GM08714 (cell line): ENCODE results near the gene C19orf33.

Experiments used
- H3K4me3 ChIP-seq: fragments of 200-500 bp; sonication (Bioruptor generic); 2 replicates; pipeline ENCODE4 v1.5.1; 2014; ENCODE audit warnings: mild to moderate bottlenecking, low read length, inconsistent platforms
- ZNF274 ChIP-seq: IDR thresholded peaks from 2 replicates; pipeline ENCODE4 v1.6.1; 2012; ENCODE audit warnings: mild to moderate bottlenecking, low read depth, low read length

C19orf33 gene

DNA sequence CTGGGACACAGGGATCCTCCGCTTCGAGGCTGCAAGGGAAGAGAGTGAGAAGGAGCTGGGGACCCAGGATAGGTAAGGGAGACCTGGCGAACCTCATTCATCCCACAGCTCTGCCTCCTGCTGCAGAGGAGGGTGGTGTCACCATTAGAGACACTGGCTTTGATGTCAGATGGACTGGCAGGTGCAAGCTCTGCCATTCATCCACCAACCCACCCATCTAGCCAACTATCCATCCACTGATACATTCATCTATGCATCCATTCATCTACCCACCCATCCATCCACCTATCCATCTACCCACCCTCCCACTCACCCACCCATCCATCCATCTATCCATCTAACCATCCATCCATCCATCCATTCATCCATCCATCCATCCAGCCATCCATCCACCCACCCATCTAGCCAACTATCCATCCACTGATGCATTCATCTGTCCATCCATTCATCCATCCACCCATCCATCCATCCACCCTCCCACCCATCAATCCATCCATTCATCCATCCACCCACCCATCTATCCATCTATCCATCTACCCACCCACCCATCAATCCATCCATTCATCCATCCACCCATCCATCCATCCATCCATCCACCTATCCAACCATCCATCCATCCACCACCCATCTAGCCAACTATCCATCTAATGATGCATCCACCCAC is 5.7 kb downstream of the C19orf33 start:
- TF ChIP-seq ZNF274: no peak
- no peak overlapping the region for H3K4me3 ChIP-seq

DNA sequence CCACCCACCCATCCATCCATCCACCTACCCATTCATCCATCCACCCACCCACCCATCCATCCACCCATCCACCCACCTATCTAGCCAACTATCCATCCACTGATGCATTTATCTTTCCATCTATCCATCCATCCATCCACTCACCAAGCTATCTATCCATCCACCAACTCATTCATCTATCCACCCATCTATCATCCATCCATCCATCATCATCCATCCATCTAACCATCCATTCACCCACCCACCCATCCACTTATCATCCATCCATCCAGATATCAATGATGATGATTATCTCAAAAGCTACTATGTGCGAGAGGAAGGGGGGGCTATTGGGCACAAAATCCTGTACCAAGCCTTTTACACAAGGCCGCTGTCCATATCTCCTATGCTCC is 6.2 kb downstream of the C19orf33 start:
- no peak for TF ChIP-seq ZNF274
- H3K4me3 ChIP-seq: no peak overlapping the region

DNA sequence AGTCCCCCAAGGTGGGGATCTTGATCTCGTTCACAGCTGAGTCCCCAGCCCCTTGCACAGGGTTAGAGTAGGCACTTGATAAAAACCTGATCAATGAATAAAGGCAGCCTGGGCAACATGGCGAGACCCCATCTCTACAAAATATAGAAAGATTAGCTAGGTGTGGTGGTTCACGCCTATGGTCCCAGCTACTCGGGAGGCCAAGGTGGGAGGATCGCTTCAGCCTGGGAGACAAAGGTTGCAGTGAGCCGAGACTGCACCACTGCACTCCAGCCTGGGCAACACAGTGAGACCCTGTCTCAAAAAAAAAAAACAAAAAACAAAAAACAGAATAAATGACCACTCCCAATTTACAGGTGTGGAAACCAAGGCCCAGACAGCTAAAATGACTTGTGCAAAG is 6.9 kb downstream of the C19orf33 start:
- TF ChIP-seq ZNF274: no peak
- H3K4me3 ChIP-seq: no peak overlapping the region

DNA sequence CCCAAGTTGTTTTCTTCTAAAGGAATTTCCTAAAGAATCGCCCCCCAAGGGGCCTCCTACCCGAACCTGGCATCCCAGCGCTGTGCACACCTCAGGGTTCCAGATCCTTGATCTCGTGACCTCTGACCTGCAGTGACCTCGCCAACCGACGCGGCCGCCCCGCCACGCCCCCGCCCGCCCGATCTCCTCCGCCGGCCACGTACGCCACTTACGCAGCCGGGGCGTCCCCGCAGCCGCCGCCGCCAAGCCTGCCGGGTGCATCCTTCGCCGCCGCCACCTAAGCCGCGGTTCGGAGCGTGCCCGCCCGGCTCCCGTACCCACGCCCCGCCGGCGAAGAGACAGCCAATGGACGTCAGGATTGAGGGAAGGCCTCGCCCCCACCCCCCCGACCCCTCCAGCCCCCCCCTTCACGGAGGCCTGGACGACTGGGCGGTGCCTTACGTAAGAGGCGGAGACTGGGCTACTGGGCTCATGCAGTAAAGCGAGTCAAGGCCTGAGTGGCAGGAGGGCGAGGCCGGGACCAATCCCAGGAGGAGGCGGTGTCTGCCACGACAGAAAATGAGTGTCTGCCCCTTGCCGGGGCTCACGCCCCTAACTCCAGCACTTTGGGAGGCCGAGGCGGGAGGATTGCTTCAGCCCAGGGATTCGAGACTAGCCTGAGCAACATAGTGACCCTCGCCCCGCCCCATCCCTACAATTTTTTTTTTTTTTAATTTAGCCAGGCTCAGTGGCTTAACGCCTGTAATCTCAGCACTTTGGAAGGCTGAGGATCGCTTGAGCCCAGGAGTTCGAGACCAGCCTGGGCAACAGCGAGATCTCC is 11.8 kb downstream of the C19orf33 start, which contains the start of gene YIF1B:
Gene YIF1B, minus strand, starts transcription at position 291 of the 820 bp plus-strand sequence. Its CDS starts 30 bp downstream, at position 261.
- no peak for TF ChIP-seq ZNF274
- peak within 1 kb of the TSS; percentile 97 for H3K4me3 ChIP-seq

DNA sequence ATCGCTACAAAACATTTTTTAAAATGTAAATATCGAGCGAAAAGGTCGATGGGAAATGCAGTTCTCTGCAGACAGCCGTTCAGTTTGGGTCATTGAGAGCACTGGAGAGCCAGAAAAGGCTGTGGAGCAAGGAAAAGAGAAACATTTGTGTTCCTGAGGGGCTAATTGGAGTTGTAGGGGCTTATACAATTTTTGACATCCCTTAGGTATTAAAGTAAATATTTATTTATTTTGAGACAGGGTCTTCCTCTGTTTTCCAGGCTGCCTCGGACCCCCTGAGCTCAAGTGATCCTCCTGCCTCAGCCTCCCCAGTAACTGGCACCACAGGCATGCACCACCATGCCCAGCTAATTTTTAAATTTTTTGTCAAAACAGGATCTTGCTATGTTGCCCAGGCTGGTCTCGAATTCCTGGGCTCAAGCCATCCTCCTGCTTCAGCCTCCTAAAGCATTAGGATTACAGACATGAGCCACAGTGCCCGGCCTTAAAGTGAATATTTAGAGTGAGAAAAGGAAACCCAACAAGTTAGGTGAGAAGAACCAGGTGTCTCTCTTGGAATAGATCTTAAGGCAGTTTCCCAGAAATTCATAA is 12.5 kb downstream of the C19orf33 start:
- no peak for TF ChIP-seq ZNF274
- H3K4me3 ChIP-seq: peak overlapping the region; percentile 55; the same call in 1 of the 2 replicates

DNA sequence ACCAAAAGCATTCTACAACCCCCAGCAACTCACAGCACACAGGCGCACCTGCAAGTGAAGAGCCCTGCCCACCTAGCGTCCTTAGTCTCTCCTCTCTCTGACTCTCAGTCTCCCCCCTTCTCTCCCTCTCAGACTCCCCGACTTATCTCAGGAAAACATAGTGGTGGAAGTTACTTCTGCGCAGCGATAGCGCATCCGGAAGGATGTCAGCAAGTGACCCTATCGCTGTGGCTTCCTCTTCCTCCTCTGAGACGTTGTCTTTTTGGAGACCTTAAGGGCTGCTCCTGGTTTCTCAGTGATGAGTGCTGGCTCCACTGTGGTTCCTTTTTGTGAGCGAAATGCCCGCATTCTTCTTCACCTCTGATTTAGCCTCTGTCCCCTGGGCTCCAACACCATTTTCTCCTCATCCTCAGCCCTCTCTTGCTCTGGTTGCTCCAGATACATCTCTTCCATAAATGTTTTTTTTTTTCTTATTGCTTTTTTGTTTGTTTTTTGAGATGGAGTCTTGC is 13.1 kb downstream of the C19orf33 start:
- no peak for TF ChIP-seq ZNF274
- peak overlapping the region; percentile 55; the same call in 1 of the 2 replicates for H3K4me3 ChIP-seq

DNA sequence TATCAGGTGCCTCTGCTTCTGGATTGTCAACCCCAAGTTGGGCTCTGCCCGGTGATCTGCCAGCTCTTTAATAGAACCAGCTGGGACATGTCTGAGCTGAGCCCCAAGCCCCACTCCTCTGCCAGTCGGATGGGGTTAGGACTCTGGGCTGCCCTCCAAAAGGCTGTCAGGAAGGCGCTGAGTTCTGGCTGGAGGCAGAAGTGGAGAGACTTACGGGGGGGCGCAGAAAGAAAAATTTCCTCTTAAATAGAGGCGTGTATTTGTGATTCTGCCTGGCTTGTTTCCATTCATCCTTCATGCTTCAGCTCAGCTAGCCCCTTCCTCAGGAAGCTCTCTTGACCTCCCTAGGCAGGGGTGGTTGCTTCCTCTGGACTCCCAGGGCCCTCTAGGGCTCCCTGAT is 14.6 kb downstream of the C19orf33 start:
- H3K4me3 ChIP-seq: no peak overlapping the region
- no peak for TF ChIP-seq ZNF274

DNA sequence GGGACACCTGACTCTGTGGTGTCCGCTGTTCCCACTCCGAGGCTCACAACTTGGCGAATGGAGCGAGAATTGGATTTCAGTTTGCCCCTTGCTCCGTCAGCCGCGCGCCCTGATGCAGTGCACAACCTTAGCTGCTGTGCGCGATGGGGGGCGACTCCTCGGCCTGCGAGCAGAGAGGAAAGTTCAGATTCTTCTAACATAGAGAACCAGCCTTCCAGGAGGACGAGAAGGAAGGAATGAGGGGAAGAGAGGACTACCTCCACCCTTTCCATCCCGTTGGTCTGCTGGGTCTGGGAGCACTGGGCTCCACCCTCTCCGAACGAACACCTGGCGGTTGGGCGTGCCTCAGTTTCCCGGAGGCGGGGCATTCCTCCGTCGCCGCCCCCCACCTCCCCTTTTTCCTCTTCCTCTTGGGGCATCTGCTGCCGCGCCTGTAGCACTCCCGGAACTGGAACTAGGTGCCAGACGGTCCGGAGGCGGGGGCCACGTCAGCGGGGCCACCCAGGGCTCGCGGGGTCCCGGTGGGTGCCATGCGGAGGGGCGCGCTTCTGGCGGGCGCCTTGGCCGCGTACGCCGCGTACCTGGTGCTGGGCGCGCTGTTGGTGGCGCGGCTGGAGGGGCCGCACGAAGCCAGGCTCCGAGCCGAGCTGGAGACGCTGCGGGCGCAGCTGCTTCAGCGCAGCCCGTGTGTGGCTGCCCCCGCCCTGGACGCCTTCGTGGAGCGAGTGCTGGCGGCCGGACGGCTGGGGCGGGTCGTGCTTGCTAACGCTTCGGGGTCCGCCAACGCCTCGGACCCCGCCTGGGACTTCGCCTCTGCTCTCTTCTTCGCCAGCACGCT is 15.6 kb downstream of the C19orf33 start, which contains the start of gene KCNK6:
Gene KCNK6, plus strand, starts transcription at position 425 of the 838 bp plus-strand sequence. Its CDS starts 106 bp downstream, at position 531.
- no peak for TF ChIP-seq ZNF274
- H3K4me3 ChIP-seq: peak within 1 kb of the TSS; percentile 34; the same call in 1 of the 2 replicates

DNA sequence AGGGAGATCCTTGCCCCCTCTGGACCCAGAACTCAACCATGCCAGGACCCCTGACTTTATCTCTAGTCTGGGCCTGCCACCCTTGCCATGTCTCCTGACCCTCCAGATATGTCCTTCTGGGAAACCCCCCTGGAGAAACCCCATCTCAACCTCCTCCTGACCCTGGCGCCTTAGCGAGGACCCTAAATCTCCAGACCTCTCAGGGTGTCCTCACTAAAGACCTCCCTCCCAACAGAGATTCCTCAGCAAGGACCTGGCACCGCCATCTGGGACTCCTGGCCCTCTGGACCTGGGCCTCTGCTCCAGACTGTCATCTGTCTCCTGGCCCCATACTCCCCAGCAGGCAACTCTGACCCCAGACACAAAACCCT is 16.9 kb downstream of the C19orf33 start:
- TF ChIP-seq ZNF274: no peak
- no peak overlapping the region for H3K4me3 ChIP-seq

DNA sequence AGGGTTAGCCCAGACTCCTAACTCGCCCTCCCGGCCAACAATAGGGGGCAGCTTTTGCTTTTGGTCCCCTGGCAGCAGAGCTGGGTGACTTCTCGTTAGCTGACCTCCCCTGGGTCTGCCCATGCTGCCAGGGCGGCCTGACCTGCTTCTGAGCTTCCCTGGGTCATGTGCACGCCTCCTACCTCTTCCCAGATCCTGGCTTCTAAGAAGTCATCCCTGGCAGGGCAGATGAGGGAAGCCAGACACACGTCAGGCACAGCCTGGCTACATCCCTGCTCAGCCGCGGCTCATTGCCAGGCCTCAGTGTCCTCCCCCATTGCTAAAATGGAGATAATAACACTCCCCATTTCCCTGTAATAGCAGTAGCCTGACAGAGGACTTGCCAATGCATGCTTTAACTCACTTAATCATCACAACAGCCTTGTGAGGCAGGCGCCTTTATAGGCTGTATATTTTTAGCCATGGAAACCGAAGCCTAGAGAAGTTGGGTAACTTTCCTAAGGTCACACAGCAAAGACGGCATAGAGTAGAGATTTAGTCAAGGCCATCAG is 17.7 kb downstream of the C19orf33 start:
- TF ChIP-seq ZNF274: no peak

DNA sequence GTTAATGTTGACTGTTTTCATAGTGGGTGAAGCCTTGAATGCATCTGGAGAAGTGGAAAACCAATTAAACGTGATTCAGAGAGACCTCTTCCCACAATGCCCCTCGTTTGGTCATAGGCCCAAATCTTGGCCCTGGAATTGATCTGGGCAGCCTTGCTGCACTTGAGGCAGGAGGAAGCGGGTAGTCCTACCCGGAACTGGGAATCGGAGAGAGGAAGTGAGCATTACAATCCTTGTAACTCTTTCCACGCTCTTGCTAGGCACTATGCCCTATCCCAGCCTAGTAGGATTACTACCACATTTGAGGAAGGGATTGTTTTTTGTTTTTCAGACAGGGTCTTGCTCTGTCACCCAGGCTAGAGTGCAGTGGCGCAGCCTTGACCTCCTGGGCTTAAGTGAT is 19.2 kb downstream of the C19orf33 start:
- TF ChIP-seq ZNF274: no peak
- H3K4me3 ChIP-seq: no peak overlapping the region

More for the DNA sequence above, 17.7 kb downstream of the C19orf33 start:
- H3K4me3 ChIP-seq: no peak overlapping the region

DNA sequence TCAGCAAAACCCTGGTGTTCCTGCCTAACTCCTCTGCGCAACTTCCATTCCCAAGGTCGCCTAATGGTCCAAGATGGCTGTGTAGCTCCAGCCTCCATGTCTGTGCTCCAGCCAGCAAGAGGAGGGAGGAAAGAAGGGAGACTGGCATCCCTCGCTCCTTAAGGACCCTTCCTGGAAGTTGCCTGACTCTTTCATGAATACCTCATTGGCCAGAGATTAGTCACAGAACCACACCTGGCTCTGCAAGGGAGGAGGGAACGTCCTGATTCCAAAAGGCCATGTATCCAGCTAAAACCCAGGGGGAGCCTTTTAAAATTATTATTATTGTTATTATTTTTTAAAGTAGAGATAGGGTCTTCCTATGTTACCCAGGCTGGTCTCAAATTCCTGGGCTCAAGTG is 20.4 kb downstream of the C19orf33 start:
- no peak overlapping the region for H3K4me3 ChIP-seq
- no peak for TF ChIP-seq ZNF274

DNA sequence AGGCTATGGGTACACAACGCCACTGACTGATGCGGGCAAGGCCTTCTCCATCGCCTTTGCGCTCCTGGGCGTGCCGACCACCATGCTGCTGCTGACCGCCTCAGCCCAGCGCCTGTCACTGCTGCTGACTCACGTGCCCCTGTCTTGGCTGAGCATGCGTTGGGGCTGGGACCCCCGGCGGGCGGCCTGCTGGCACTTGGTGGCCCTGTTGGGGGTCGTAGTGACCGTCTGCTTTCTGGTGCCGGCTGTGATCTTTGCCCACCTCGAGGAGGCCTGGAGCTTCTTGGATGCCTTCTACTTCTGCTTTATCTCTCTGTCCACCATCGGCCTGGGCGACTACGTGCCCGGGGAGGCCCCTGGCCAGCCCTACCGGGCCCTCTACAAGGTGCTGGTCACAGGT is 22.5 kb downstream of the C19orf33 start:
- TF ChIP-seq ZNF274: no peak
- H3K4me3 ChIP-seq: no peak overlapping the region
